Skeletal muscle tissue (tissue), 4 donors: ENCODE measurements around the gene SLC8A1. TPM values are rescaled to one million over a fixed set of nuclear protein-coding genes. Genes with fewer than 3 reads are reported as not detected.

Experiments used
- H3K27ac ChIP-seq: one replicate; pipeline ENCODE4 v1.7.0; 2013; ENCODE audit warnings: mild to moderate bottlenecking, low read depth, low read length, inconsistent platforms
- H3K27me3 ChIP-seq, 3 donors: one replicate each; pipeline ENCODE4 v1.7.0; 2013; ENCODE audit warnings: low read length in 3 of 3; ENCODE audit not compliant: control insufficient read depth in 3 of 3, insufficient read depth in 3 of 3
- H3K36me3 ChIP-seq, 3 donors: one replicate each; pipeline ENCODE4 v1.7.0; 2013; ENCODE audit warnings: low read length in 3 of 3; ENCODE audit not compliant: control insufficient read depth in 3 of 3, insufficient read depth in 3 of 3
- H3K4me1 ChIP-seq, 3 donors: one replicate each; pipeline ENCODE4 v1.7.0; 2013; ENCODE audit warnings: low read length in 3 of 3, mild to moderate bottlenecking in 3 of 3; ENCODE audit not compliant: control insufficient read depth in 3 of 3, insufficient read depth in 3 of 3
- H3K4me3 ChIP-seq, 3 donors: one replicate each; pipeline ENCODE4 v1.7.0; 2013; ENCODE audit warnings: low read length in 3 of 3
- H3K9ac ChIP-seq, 3 donors: one replicate each; pipeline ENCODE4 v1.7.0; 2013; ENCODE audit warnings: low read length in 3 of 3, mild to moderate bottlenecking in 3 of 3, moderate library complexity in 2 of 3, low read depth in 1 of 3
- H3K9me3 ChIP-seq, 3 donors: one replicate each; pipeline ENCODE4 v1.7.0; 2013; ENCODE audit warnings: low read length in 3 of 3; ENCODE audit not compliant: control insufficient read depth in 3 of 3
- total RNA-seq: library from RNA; depleted of rRNA; stranded (reverse); fragments of >200 nt; gene quantifications from one replicate; pipeline ENCODE4 v1.2.3, GENCODE V29; 2014
- donor health status: Osteomylitis.

SLC8A1 gene
- total RNA-seq, 1 donor from 2014 or later: 45.9 TPM

GRCh38 chr2:40209761-40210160 lies 242.1 kb downstream of the SLC8A1 start:
- H3K9me3 ChIP-seq: no peaks in the 10 kb centered on the region
- no peaks in the 10 kb centered on the region for H3K27me3 ChIP-seq
- H3K4me1 ChIP-seq: no peaks in the 10 kb centered on the region
- H3K4me3 ChIP-seq: no peak overlapping the region
- H3K27ac ChIP-seq: no peak overlapping the region
- no peaks in the 10 kb centered on the region for H3K36me3 ChIP-seq
- no peak overlapping the region for H3K9ac ChIP-seq

GRCh38 chr2:40208463-40208862 lies 243.4 kb downstream of the SLC8A1 start:
- no peak overlapping the region for H3K4me3 ChIP-seq
- no peaks in the 10 kb centered on the region for H3K4me1 ChIP-seq
- no peak overlapping the region for H3K9ac ChIP-seq
- no peaks in the 10 kb centered on the region for H3K9me3 ChIP-seq
- H3K36me3 ChIP-seq: no peaks in the 10 kb centered on the region
- no peaks in the 10 kb centered on the region for H3K27me3 ChIP-seq
- no peak overlapping the region for H3K27ac ChIP-seq

- Histone ChIP-seq H3K36me3 (no peaks in the 10 kb centered on the region), H3K4me1 (no peaks in the 10 kb centered on the region), H3K4me3 (no peak overlapping the region), H3K27me3 (no peaks in the 10 kb centered on the region), H3K9ac (no peak overlapping the region), H3K9me3 (no peaks in the 10 kb centered on the region), H3K27ac (no peak overlapping the region)
Measured at GRCh38 chr2:40204268-40204667, 247.6 kb downstream of the SLC8A1 start.

- Histone ChIP-seq H3K4me3 (no peak overlapping the region), H3K36me3 (no peaks in the 10 kb centered on the region), H3K27ac (no peak overlapping the region), H3K9ac (no peak overlapping the region), H3K27me3 (no peaks in the 10 kb centered on the region), H3K9me3 (no peaks in the 10 kb centered on the region), H3K4me1 (no peaks in the 10 kb centered on the region)
Measured at GRCh38 chr2:40202798-40203400, 249.0 kb downstream of the SLC8A1 start.

GRCh38 chr2:40201425-40201824 lies 250.5 kb downstream of the SLC8A1 start:
- Histone ChIP-seq H3K27me3 (no peaks in the 10 kb centered on the region), H3K4me3 (no peak overlapping the region), H3K9ac (no peak overlapping the region), H3K4me1 (no peaks in the 10 kb centered on the region), H3K27ac (no peak overlapping the region), H3K9me3 (no peaks in the 10 kb centered on the region), H3K36me3 (no peaks in the 10 kb centered on the region)

- Histone ChIP-seq H3K9ac (no peak overlapping the region), H3K27me3 (no peaks in the 10 kb centered on the region), H3K36me3 (no peaks in the 10 kb centered on the region), H3K9me3 (no peaks in the 10 kb centered on the region), H3K27ac (no peak overlapping the region), H3K4me1 (no peaks in the 10 kb centered on the region), H3K4me3 (no peak overlapping the region)
Measured at GRCh38 chr2:40200366-40200915, 251.4 kb downstream of the SLC8A1 start.

- H3K27ac ChIP-seq: no peak overlapping the region
- H3K9me3 ChIP-seq: no peaks in the 10 kb centered on the region
- no peaks in the 10 kb centered on the region for H3K27me3 ChIP-seq
Measured at GRCh38 chr2:40199771-40200170, 252.1 kb downstream of the SLC8A1 start.

GRCh38 chr2:40197121-40197520 lies 254.8 kb downstream of the SLC8A1 start:
- H3K27ac ChIP-seq: no peak overlapping the region
- H3K36me3 ChIP-seq: no peaks in the 10 kb centered on the region

More at GRCh38 chr2:40199771-40200170, 252.1 kb downstream of the SLC8A1 start:
- no peaks in the 10 kb centered on the region for H3K4me1 ChIP-seq
- no peak overlapping the region for H3K4me3 ChIP-seq
- no peak overlapping the region for H3K9ac ChIP-seq
- no peaks in the 10 kb centered on the region for H3K36me3 ChIP-seq

GRCh38 chr2:40193670-40194026 lies 258.2 kb downstream of the SLC8A1 start:
- H3K9ac ChIP-seq: no peak overlapping the region
- no peaks in the 10 kb centered on the region for H3K36me3 ChIP-seq
- H3K9me3 ChIP-seq: no peaks in the 10 kb centered on the region
- no peaks in the 10 kb centered on the region for H3K27me3 ChIP-seq
- H3K4me3 ChIP-seq: no peak overlapping the region
- H3K4me1 ChIP-seq: no peaks in the 10 kb centered on the region
- no peak overlapping the region for H3K27ac ChIP-seq

More at GRCh38 chr2:40197121-40197520, 254.8 kb downstream of the SLC8A1 start:
- Histone ChIP-seq H3K4me3 (no peak overlapping the region), H3K9me3 (no peaks in the 10 kb centered on the region), H3K4me1 (no peaks in the 10 kb centered on the region), H3K27me3 (no peaks in the 10 kb centered on the region), H3K9ac (no peak overlapping the region)

GRCh38 chr2:40192864-40193669 lies 258.8 kb downstream of the SLC8A1 start:
- Histone ChIP-seq H3K4me1 (no peaks in the 10 kb centered on the region), H3K36me3 (no peaks in the 10 kb centered on the region), H3K4me3 (no peak overlapping the region), H3K9me3 (no peaks in the 10 kb centered on the region), H3K9ac (no peak overlapping the region), H3K27ac (no peak overlapping the region), H3K27me3 (no peaks in the 10 kb centered on the region)
